CD4-positive, alpha-beta T cell (primary cell): Measurements from ENCODE around the gene ROPN1B. TPM values are rescaled to one million over a fixed set of nuclear protein-coding genes. Genes with fewer than 3 reads are reported as not detected.

Source experiments
- ATAC-seq: fragments of 200-7000 bp; cut with Tn5 transposase; one replicate; pipeline ENCODE4 v1.10.0; 2022; ENCODE audit warnings: mild to moderate bottlenecking; ENCODE audit not compliant: poor library complexity
- CTCF ChIA-PET: fragments of 350-600 bp; sonication (Branson Sonifier 250); formaldehyde crosslinking; loops from one replicate; lab custom pipeline; 2021; ENCODE audit warnings: antibody characterized with exemption, inconsistent platforms; lab: Charles Lee
- POLR2A ChIA-PET: fragments of 350-600 bp; sonication (Branson Sonifier 250); formaldehyde crosslinking; loops from one replicate; lab custom pipeline; 2021; ENCODE audit warnings: antibody characterized with exemption, inconsistent platforms; lab: Charles Lee
- DNase-seq, 14 experiments: peaks; one replicate each; pipeline ENCODE4 v3.0.0-alpha.2; 2013 to 2020; ENCODE audit warnings: mixed read lengths in 2 of 14
- H3K27ac ChIP-seq, 2 donors: one replicate each; pipeline versions ENCODE4 v1.5.1 to v1.7.0; 2013; ENCODE audit warnings: low read length in 2 of 2, low read depth in 1 of 2, mild to moderate bottlenecking in 1 of 2
- H3K27me3 ChIP-seq, 2 experiments: 1 replicate in 1 of 2; 2 replicates in 1 of 2; pipeline versions ENCODE4 v1.6.1 to v1.7.0; 2013; ENCODE audit warnings: low read length in 2 of 2, control low read depth in 1 of 2, mild to moderate bottlenecking in 1 of 2, moderate library complexity in 1 of 2; ENCODE audit not compliant: insufficient read depth in 2 of 2, control insufficient read depth in 1 of 2
- H3K36me3 ChIP-seq: one replicate; pipeline ENCODE4 v1.6.1; 2013; ENCODE audit warnings: low read length, control low read depth; ENCODE audit not compliant: insufficient read depth
- H3K4me1 ChIP-seq: one replicate; pipeline ENCODE4 v1.6.1; 2013; ENCODE audit warnings: low read length, control low read depth; ENCODE audit not compliant: insufficient read depth
- H3K4me3 ChIP-seq: one replicate; pipeline ENCODE4 v1.5.1; 2013; ENCODE audit warnings: mild to moderate bottlenecking, low read length, moderate library complexity
- H3K9me3 ChIP-seq, 2 experiments: 1 replicate in 1 of 2; 2 replicates in 1 of 2; pipeline versions ENCODE4 v1.6.1 to v1.7.0; 2013; ENCODE audit warnings: low read length in 2 of 2, mild to moderate bottlenecking in 2 of 2, control low read depth in 1 of 2, moderate library complexity in 1 of 2; ENCODE audit not compliant: control insufficient read depth in 1 of 2, insufficient read depth in 1 of 2
- H3K27ac Mint-ChIP-seq: one replicate; pipeline ENCODE4 v1.8.0; 2020; ENCODE audit warnings: mixed read lengths
- H3K27me3 Mint-ChIP-seq: one replicate; pipeline ENCODE4 v1.8.0; 2021; ENCODE audit warnings: mixed read lengths
- H3K36me3 Mint-ChIP-seq: one replicate; pipeline ENCODE4 v1.8.0; 2021; ENCODE audit warnings: low read depth, mixed read lengths
- H3K4me1 Mint-ChIP-seq: one replicate; pipeline ENCODE4 v1.8.0; 2021; ENCODE audit warnings: low read depth, mixed read lengths
- H3K4me3 Mint-ChIP-seq: one replicate; pipeline ENCODE4 v1.8.0; 2020; ENCODE audit warnings: mild to moderate bottlenecking, mixed read lengths
- H3K9me3 Mint-ChIP-seq: one replicate; pipeline ENCODE4 v1.8.0; 2020; ENCODE audit warnings: mixed read lengths
- CTCF ChIP-seq: fragments of 200-600 bp; IDR thresholded peaks from one replicate; pipeline ENCODE4 v1.8.0; 2022; ENCODE audit warnings: antibody characterized with exemption, mild to moderate bottlenecking
- intact Hi-C, 2 experiments: fragments of 100-400 bp; cut with DNase I in 1 of 2; cut with micrococcal nuclease in 1 of 2; formaldehyde crosslinking; loops; one replicate each; pipeline versions ENCODE4 v1.15.1 to v1.9.0; 2023 to 2025; cut with DNase I, micrococcal nuclease
- total RNA-seq, 174 experiments: library from RNA in 2 of 174; stranded (reverse) in 2 of 174; gene quantifications; one replicate each; pipeline ENCODE4 v1.2.3 and lab custom pipeline; 2021 to 2026

Gene ROPN1B
- total RNA-seq, 2 experiments from 2014 or later = 0.25 TPM; not detected in 1

GRCh38 chr3:126005951-126006350 is 37.0 kb downstream of the ROPN1B start:
- no peak for ATAC-seq
- Mint-ChIP-seq H3K27ac (no peak overlapping the region), H3K27me3 (no peaks in the 10 kb centered on the region), H3K4me3 (no peak overlapping the region), H3K9me3 (peaks cover 5% of the 10 kb centered on the region), H3K4me1 (no peaks in the 10 kb centered on the region), H3K36me3 (peaks cover 52% of the 10 kb centered on the region)
- no peak for DNase-seq
- H3K36me3 ChIP-seq = peaks cover 16% of the 10 kb centered on the region
- H3K27ac ChIP-seq = no peak overlapping the region
- H3K4me3 ChIP-seq = no peak overlapping the region
- intact Hi-C loops = no loop called here
- CTCF ChIA-PET = no interaction called here
- POLR2A ChIA-PET = no interaction called here
- peaks cover 0 to 18% of the 10 kb centered on the region in 2 experiments for H3K9me3 ChIP-seq
- H3K4me1 ChIP-seq = no peaks in the 10 kb centered on the region
- H3K27me3 ChIP-seq = no peaks in the 10 kb centered on the region
- no peak for TF ChIP-seq CTCF

GRCh38 chr3:126008219-126008618 is 39.2 kb downstream of the ROPN1B start:
- Histone ChIP-seq H3K9me3 (peaks cover 0 to 20% of the 10 kb centered on the region in 2 experiments), H3K4me3 (no peak overlapping the region), H3K4me1 (no peaks in the 10 kb centered on the region), H3K27ac (no peak overlapping the region), H3K27me3 (no peaks in the 10 kb centered on the region), H3K36me3 (peaks cover 23% of the 10 kb centered on the region)
- TF ChIP-seq CTCF = no peak
- peaks cover 75% of the 10 kb centered on the region for H3K36me3 Mint-ChIP-seq
- no peak for DNase-seq
- CTCF ChIA-PET = no interaction called here
- no peaks in the 10 kb centered on the region for H3K9me3 Mint-ChIP-seq
- no peak for ATAC-seq
- H3K4me3 Mint-ChIP-seq = no peak overlapping the region
- no peaks in the 10 kb centered on the region for H3K4me1 Mint-ChIP-seq
- POLR2A ChIA-PET = no interaction called here
- intact Hi-C loops = no loop called here
- H3K27me3 Mint-ChIP-seq = no peaks in the 10 kb centered on the region
- no peak overlapping the region for H3K27ac Mint-ChIP-seq

GRCh38 chr3:126009181-126009580 is 40.2 kb downstream of the ROPN1B start:
- Mint-ChIP-seq H3K27me3 (no peaks in the 10 kb centered on the region), H3K9me3 (no peaks in the 10 kb centered on the region), H3K27ac (no peak overlapping the region), H3K36me3 (peaks cover 85% of the 10 kb centered on the region), H3K4me1 (no peaks in the 10 kb centered on the region), H3K4me3 (no peak overlapping the region)
- intact Hi-C loops = no loop called here
- Histone ChIP-seq H3K9me3 (peaks cover 0 to 11% of the 10 kb centered on the region in 2 experiments), H3K4me3 (no peak overlapping the region), H3K36me3 (peaks cover 27% of the 10 kb centered on the region), H3K27ac (no peak overlapping the region), H3K27me3 (no peaks in the 10 kb centered on the region), H3K4me1 (no peaks in the 10 kb centered on the region)
- no peak for TF ChIP-seq CTCF
- no peak for ATAC-seq
- POLR2A ChIA-PET = interaction anchor here (1.1 kb wide), 1 partner anchor 18 kb away, joined by 4 read pairs; no protein-coding TSS in a partner anchor
- no peak for DNase-seq
- CTCF ChIA-PET = no interaction called here
